ENCODE results near the gene RABGAP1L.

The RABGAP1L gene

DNA sequence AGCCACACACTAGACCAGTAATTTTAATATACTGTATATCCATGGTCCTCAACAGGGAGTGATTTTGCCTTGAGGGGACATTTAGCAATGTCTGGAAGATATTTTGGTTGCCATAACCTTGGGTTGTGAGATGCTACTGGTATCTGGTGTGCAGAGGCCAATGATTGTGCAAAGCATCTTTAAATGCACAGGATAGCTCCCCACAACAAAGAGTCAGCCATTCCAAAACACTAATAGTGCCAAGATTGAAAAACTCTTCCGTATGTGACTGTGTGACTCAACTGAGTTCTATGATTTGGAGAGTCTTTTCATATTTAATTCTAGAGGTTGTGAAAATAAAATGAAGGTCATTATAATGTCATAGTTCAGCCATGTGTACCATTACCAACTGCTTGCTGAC lies 699.0 kb downstream of the RABGAP1L start:
- WGBS, 2 experiments (ENCODE audit: insufficient coverage in 2 of 2), result 100% methylated on average over 1 of the region's 1 CpG; no CpG with 5 or more reads in 1 of the 2 experiments
- Histone ChIP-seq H3K27ac (ENCODE audit: low read depth, low read length, severe bottlenecking) (no peak overlapping the region), H3K9me3 (ENCODE audit: control insufficient read depth, low read length) (no peaks in the 10 kb centered on the region), H3K4me1 (ENCODE audit: control insufficient read depth, insufficient read depth, low read length, poor library complexity, severe bottlenecking) (no peaks in the 10 kb centered on the region), H3K36me3 (ENCODE audit: control insufficient read depth, insufficient read depth, low read length) (no peaks in the 10 kb centered on the region), H3K4me3 (ENCODE audit: extremely low read depth, insufficient read depth, low read length, poor library complexity, severe bottlenecking) (no peak overlapping the region)

GRCh38 chr1:174870319-174870718 lies 711.0 kb downstream of the RABGAP1L start:
- WGBS, 2 experiments (ENCODE audit: insufficient coverage in 2 of 2), result no CpG with 5 or more reads among the region's 1 CpG
- H3K36me3 ChIP-seq (ENCODE audit: control insufficient read depth, insufficient read depth, low read length), result no peaks in the 10 kb centered on the region
- H3K4me3 ChIP-seq (ENCODE audit: extremely low read depth, insufficient read depth, low read length, poor library complexity, severe bottlenecking), result no peak overlapping the region
- H3K9me3 ChIP-seq (ENCODE audit: control insufficient read depth, low read length), result no peaks in the 10 kb centered on the region
- H3K27ac ChIP-seq (ENCODE audit: low read depth, low read length, severe bottlenecking), result no peak overlapping the region
- H3K4me1 ChIP-seq (ENCODE audit: control insufficient read depth, insufficient read depth, low read length, poor library complexity, severe bottlenecking), result peaks cover 3% of the 10 kb centered on the region

DNA sequence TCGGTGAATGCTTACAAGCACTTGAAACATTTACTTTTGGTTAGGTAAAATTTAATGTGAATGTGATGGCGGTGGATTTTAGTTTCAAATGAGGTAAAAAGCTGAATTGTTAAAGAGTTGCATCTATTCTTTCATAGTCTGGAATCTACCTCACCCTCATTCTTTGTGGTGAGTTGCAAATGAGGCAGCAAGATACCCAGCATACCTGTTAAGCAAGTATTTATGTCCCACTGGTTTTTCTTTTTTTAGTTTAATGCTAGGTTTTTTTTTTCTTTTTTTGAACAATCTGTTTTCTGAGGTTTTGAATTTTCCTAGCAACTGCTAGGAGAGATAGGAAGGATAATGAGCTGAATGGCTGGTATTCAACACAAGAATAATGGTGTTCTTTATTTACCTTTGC lies 712.6 kb downstream of the RABGAP1L start:
- Histone ChIP-seq H3K9me3 (ENCODE audit: control insufficient read depth, low read length) (no peaks in the 10 kb centered on the region), H3K36me3 (ENCODE audit: control insufficient read depth, insufficient read depth, low read length) (no peaks in the 10 kb centered on the region), H3K4me3 (ENCODE audit: extremely low read depth, insufficient read depth, low read length, poor library complexity, severe bottlenecking) (no peak overlapping the region), H3K27ac (ENCODE audit: low read depth, low read length, severe bottlenecking) (no peak overlapping the region), H3K4me1 (ENCODE audit: control insufficient read depth, insufficient read depth, low read length, poor library complexity, severe bottlenecking) (peaks cover 6% of the 10 kb centered on the region)
- WGBS, 2 experiments (ENCODE audit: insufficient coverage in 2 of 2), result 10 to 33% methylated on average over 1 of the region's 2 CpGs

DNA sequence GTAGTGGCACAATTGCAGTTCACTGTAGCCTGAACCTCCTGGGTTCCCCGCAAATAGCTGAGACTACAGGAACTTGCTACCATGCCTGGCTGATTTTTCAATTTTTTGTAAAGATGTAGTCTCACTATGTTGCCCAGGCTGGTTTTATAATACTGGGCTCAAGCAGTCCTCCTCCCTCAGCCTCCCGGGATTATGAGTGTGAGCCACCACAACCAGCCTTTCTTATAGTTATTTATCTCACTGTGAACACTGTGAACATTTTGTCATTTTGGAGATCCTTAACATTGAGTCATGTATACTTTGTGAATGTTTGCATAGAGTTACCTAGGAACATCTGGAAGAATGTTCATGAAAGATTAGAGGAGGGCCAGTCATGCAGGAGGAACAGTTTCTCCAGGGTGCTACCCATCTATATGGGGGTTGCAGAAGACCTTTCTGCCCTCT lies 713.3 kb downstream of the RABGAP1L start:
- Histone ChIP-seq H3K9me3 (ENCODE audit: control insufficient read depth, low read length) (no peaks in the 10 kb centered on the region), H3K4me3 (ENCODE audit: extremely low read depth, insufficient read depth, low read length, poor library complexity, severe bottlenecking) (no peak overlapping the region), H3K36me3 (ENCODE audit: control insufficient read depth, insufficient read depth, low read length) (no peaks in the 10 kb centered on the region), H3K4me1 (ENCODE audit: control insufficient read depth, insufficient read depth, low read length, poor library complexity, severe bottlenecking) (peaks cover 11% of the 10 kb centered on the region), H3K27ac (ENCODE audit: low read depth, low read length, severe bottlenecking) (no peak overlapping the region)
- WGBS, 2 experiments (ENCODE audit: insufficient coverage in 2 of 2), result 75% methylated on average over 1 of the region's 2 CpGs

GRCh38 chr1:174874331-174875053 lies 715.2 kb downstream of the RABGAP1L start:
- Histone ChIP-seq H3K4me1 (ENCODE audit: control insufficient read depth, insufficient read depth, low read length, poor library complexity, severe bottlenecking) (peaks cover 11% of the 10 kb centered on the region), H3K27ac (ENCODE audit: low read depth, low read length, severe bottlenecking) (no peak overlapping the region), H3K9me3 (ENCODE audit: control insufficient read depth, low read length) (no peaks in the 10 kb centered on the region), H3K4me3 (ENCODE audit: extremely low read depth, insufficient read depth, low read length, poor library complexity, severe bottlenecking) (no peak overlapping the region), H3K36me3 (ENCODE audit: control insufficient read depth, insufficient read depth, low read length) (no peaks in the 10 kb centered on the region)
- 3% methylated on average over 3 to 5 of the region's 11 CpGs for WGBS, 2 experiments (ENCODE audit: insufficient coverage in 2 of 2)

GRCh38 chr1:174875306-174875705 lies 716.0 kb downstream of the RABGAP1L start:
- WGBS, 2 experiments (ENCODE audit: insufficient coverage in 2 of 2), result 11 to 17% methylated on average over 3 of the region's 4 CpGs

GRCh38 chr1:174877208-174877673 lies 717.9 kb downstream of the RABGAP1L start:
- no peak overlapping the region for H3K4me3 ChIP-seq (ENCODE audit: extremely low read depth, insufficient read depth, low read length, poor library complexity, severe bottlenecking)
- H3K9me3 ChIP-seq (ENCODE audit: control insufficient read depth, low read length), result no peaks in the 10 kb centered on the region
- H3K36me3 ChIP-seq (ENCODE audit: control insufficient read depth, insufficient read depth, low read length), result no peaks in the 10 kb centered on the region
- H3K4me1 ChIP-seq (ENCODE audit: control insufficient read depth, insufficient read depth, low read length, poor library complexity, severe bottlenecking), result peaks cover 11% of the 10 kb centered on the region
- 58 to 94% methylated on average over 2 of the region's 4 CpGs for WGBS, 2 experiments (ENCODE audit: insufficient coverage in 2 of 2)
- H3K27ac ChIP-seq (ENCODE audit: low read depth, low read length, severe bottlenecking), result no peak overlapping the region

More at GRCh38 chr1:174875306-174875705, 716.0 kb downstream of the RABGAP1L start:
- Histone ChIP-seq H3K4me1 (ENCODE audit: control insufficient read depth, insufficient read depth, low read length, poor library complexity, severe bottlenecking) (peaks cover 11% of the 10 kb centered on the region), H3K27ac (ENCODE audit: low read depth, low read length, severe bottlenecking) (no peak overlapping the region), H3K9me3 (ENCODE audit: control insufficient read depth, low read length) (no peaks in the 10 kb centered on the region), H3K36me3 (ENCODE audit: control insufficient read depth, insufficient read depth, low read length) (no peaks in the 10 kb centered on the region), H3K4me3 (ENCODE audit: extremely low read depth, insufficient read depth, low read length, poor library complexity, severe bottlenecking) (no peak overlapping the region)

DNA sequence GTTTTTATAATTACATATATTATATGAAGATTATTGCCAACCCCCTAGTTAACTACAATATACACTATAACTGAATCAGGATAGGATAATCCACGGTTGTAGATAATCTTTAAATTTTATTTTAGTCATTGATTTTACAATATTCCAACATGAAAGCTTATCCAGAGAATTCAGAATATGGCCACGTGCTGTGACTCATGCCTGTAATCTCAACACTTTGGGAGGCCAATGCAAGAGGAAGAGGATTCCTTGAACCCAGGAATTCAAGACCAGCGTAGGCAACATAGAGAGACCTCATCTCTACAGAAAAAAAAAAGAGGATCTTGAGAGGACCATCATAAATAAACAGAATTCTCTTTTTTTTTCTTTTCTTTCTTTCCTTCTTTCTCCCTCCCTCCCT lies 720.9 kb downstream of the RABGAP1L start:
- H3K36me3 ChIP-seq (ENCODE audit: control insufficient read depth, insufficient read depth, low read length), result no peaks in the 10 kb centered on the region
- peaks cover 9% of the 10 kb centered on the region for H3K4me1 ChIP-seq (ENCODE audit: control insufficient read depth, insufficient read depth, low read length, poor library complexity, severe bottlenecking)
- no peak overlapping the region for H3K27ac ChIP-seq (ENCODE audit: low read depth, low read length, severe bottlenecking)
- H3K4me3 ChIP-seq (ENCODE audit: extremely low read depth, insufficient read depth, low read length, poor library complexity, severe bottlenecking), result no peak overlapping the region
- 72 to 80% methylated on average over 1 to 2 of the region's 3 CpGs for WGBS, 2 experiments (ENCODE audit: insufficient coverage in 2 of 2)
- H3K9me3 ChIP-seq (ENCODE audit: control insufficient read depth, low read length), result no peaks in the 10 kb centered on the region

DNA sequence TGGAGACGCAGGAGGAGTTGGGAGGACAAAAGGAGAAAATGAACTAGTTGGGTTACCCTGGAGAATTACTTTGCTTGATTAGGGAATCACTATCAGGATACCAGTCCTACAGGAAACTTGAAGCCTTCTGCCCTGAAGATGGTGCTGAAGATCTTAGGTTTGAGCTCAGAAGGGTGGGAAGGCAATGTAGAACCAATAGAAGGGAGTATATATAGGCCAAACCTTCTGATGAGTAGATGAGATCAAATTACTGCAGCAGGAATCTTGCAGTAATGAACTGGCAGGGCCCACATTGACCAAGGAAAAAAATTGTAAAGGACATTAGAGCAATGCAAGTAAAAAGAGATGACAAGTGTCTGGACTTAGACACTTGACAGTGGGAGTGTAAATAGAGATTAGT lies 724.1 kb downstream of the RABGAP1L start:
- H3K4me3 ChIP-seq (ENCODE audit: extremely low read depth, insufficient read depth, low read length, poor library complexity, severe bottlenecking), result no peak overlapping the region
- no peak overlapping the region for H3K27ac ChIP-seq (ENCODE audit: low read depth, low read length, severe bottlenecking)
- no peaks in the 10 kb centered on the region for H3K9me3 ChIP-seq (ENCODE audit: control insufficient read depth, low read length)
- no peaks in the 10 kb centered on the region for H3K36me3 ChIP-seq (ENCODE audit: control insufficient read depth, insufficient read depth, low read length)
- WGBS, 2 experiments (ENCODE audit: insufficient coverage in 2 of 2), result 83% methylated on average over 1 of the region's 1 CpG; no CpG with 5 or more reads in 1 of the 2 experiments
- no peaks in the 10 kb centered on the region for H3K4me1 ChIP-seq (ENCODE audit: control insufficient read depth, insufficient read depth, low read length, poor library complexity, severe bottlenecking)

DNA sequence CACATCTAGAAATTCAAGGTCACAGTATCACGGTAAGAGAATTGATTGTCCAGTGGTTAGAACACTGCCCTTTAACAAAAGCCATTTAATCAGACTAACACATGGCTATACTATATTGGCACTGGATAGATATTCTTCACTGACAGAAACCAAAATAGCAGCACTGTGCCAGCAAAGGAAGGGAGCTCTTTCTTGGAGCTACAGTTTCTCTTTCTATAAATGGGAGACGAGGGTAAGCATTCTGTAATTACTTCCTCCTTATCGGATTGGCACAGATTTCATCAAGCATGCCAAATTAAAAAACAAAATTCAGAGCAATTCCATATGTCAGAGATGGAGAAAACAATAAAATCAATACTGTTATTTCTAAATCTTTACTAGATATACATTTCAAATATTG lies 724.7 kb downstream of the RABGAP1L start:
- no CpG with 5 or more reads among the region's 3 CpGs for WGBS, 2 experiments (ENCODE audit: insufficient coverage in 2 of 2)
- H3K27ac ChIP-seq (ENCODE audit: low read depth, low read length, severe bottlenecking), result no peak overlapping the region
- no peaks in the 10 kb centered on the region for H3K9me3 ChIP-seq (ENCODE audit: control insufficient read depth, low read length)
- H3K36me3 ChIP-seq (ENCODE audit: control insufficient read depth, insufficient read depth, low read length), result no peaks in the 10 kb centered on the region
- H3K4me1 ChIP-seq (ENCODE audit: control insufficient read depth, insufficient read depth, low read length, poor library complexity, severe bottlenecking), result no peaks in the 10 kb centered on the region
- H3K4me3 ChIP-seq (ENCODE audit: extremely low read depth, insufficient read depth, low read length, poor library complexity, severe bottlenecking), result no peak overlapping the region

DNA sequence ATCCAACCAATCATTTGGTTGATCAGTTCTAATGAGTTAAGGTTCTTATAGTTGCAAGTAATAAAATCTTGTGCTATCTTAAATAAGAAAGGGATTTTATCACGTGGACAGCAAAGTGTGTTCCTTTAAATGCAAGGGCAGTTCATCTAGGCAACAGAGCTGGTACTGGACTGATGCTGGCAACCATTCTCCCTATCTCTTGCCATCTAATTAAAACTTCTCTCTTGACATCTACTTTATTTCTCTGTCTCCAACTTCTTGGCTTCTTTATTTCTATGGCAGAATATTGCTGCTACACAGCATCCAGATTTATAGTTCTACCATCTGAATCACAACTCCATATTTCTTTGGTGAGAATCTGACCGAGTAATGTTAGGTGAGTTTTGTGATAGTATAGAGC lies 725.2 kb downstream of the RABGAP1L start:
- Histone ChIP-seq H3K36me3 (ENCODE audit: control insufficient read depth, insufficient read depth, low read length) (no peaks in the 10 kb centered on the region), H3K4me3 (ENCODE audit: extremely low read depth, insufficient read depth, low read length, poor library complexity, severe bottlenecking) (no peak overlapping the region), H3K9me3 (ENCODE audit: control insufficient read depth, low read length) (no peaks in the 10 kb centered on the region), H3K27ac (ENCODE audit: low read depth, low read length, severe bottlenecking) (no peak overlapping the region), H3K4me1 (ENCODE audit: control insufficient read depth, insufficient read depth, low read length, poor library complexity, severe bottlenecking) (no peaks in the 10 kb centered on the region)
- 80% methylated on average over 1 of the region's 2 CpGs; no CpG with 5 or more reads in 1 of the 2 experiments for WGBS, 2 experiments (ENCODE audit: insufficient coverage in 2 of 2)
